ENCODE measurements around the gene KANK3. TPM values are rescaled to one million over a fixed set of nuclear protein-coding genes. Genes with fewer than 3 reads are reported as not detected.

Gene KANK3
- total RNA-seq, 1 experiment from 2014 or later: 1.4 TPM

Small RNAs within 50 kb of the gene (small RNA-seq; reads per million reads assigned to genes)
- gene MIR4999: not detected

Other genes starting within 250 kb of the KANK3 start
- gene FBN3, start 193.7 kb downstream of the KANK3 start, total RNA-seq (2014; rRNA removed; shearing (Covaris generic)): not detected in 2 replicates
- not detected in 2 replicates for gene CERS4, start 133.9 kb downstream of the KANK3 start, total RNA-seq (2014; rRNA removed; shearing (Covaris generic))
- gene CD320, start 34.9 kb downstream of the KANK3 start, total RNA-seq (2014; rRNA removed; shearing (Covaris generic)): 113 and 120 TPM in 2 replicates
- 73.3 and 79.7 TPM in 2 replicates for gene NDUFA7, start 21.9 kb downstream of the KANK3 start, total RNA-seq (2014; rRNA removed; shearing (Covaris generic))
- gene RPS28, start 21.8 kb downstream of the KANK3 start, total RNA-seq (2014; rRNA removed; shearing (Covaris generic)): 1,376 and 1,588 TPM in 2 replicates
- 0.20 TPM in 1 of 2 replicates, not detected in the other for gene ANGPTL4, start 20.9 kb upstream of the KANK3 start, total RNA-seq (2014; rRNA removed; shearing (Covaris generic))
- 24.0 and 37.1 TPM in 2 replicates for gene RAB11B, start 47.1 kb upstream of the KANK3 start, total RNA-seq (2014; rRNA removed; shearing (Covaris generic))
- gene MARCHF2, start 70.0 kb upstream of the KANK3 start, total RNA-seq (2014; rRNA removed; shearing (Covaris generic)): 20.0 and 25.2 TPM in 2 replicates
- gene HNRNPM, start 101.7 kb upstream of the KANK3 start, total RNA-seq (2014; rRNA removed; shearing (Covaris generic)): 162 and 178 TPM in 2 replicates
- gene PRAM1, start 159.4 kb upstream of the KANK3 start, total RNA-seq (2014; rRNA removed; shearing (Covaris generic)): not detected in 2 replicates
- gene ZNF414, start 170.9 kb upstream of the KANK3 start, total RNA-seq (2014; rRNA removed; shearing (Covaris generic)): 9.8 and 15.7 TPM in 2 replicates
- not detected in 2 replicates for gene MYO1F, start 234.2 kb upstream of the KANK3 start, total RNA-seq (2014; rRNA removed; shearing (Covaris generic))

Measured in HT-29 (cell line).